ENCODE data around the gene TXK. TPM values are rescaled to one million over a fixed set of nuclear protein-coding genes. Genes with fewer than 3 reads are reported as not detected.

The TXK gene
- total and polyA plus RNA-seq, 10 of the 15 experiments (the other 5 are each of a cell fraction or from before 2014, with no cell fraction given): 0.44 to 2.9 (median 1.4) TPM

DNA sequence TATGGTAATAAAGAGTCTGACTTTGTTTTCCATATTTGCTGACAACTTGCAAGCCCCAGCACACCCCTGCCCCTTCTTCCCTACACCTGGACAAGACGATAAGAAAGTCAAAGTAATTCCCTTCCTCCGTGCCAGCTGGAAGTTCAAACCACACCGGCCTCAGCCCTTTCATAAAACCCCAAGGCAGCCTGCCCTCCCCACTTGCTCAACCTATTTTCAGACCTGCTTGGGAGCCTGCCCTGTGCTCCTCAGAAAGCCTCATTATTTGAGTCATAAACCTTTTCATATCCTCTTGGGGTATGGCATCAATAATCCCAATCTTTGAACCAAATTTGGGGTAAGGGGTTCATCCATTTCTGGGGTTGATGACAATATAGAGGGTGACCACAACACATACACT lies 88.0 kb downstream of the TXK start:
- Histone ChIP-seq H3K27ac (ENCODE audit: control insufficient read depth, insufficient read depth) (0 out of 2 replicates have a peak overlapping the region, but pooled peaks have one; percentile 15), H3K79me2 (ENCODE audit: control insufficient read depth, insufficient read depth, low read length) (no peaks in the 10 kb centered on the region), H3K4me2 (ENCODE audit: control insufficient read depth, insufficient read depth) (peak overlapping the region; percentile 36; the same call in 1 of the 2 replicates), H3K27me3 (replicated peaks in 1 of 2; ENCODE audit: control insufficient read depth in 2 of 2, insufficient read depth in 2 of 2, low read length in 1 of 2) (no peaks in the 10 kb centered on the region; a peak in 1 of 4 replicates), H4K20me1 (ENCODE audit: control insufficient read depth, insufficient read depth) (no peaks in the 10 kb centered on the region), H3K4me1 (ENCODE audit: control insufficient read depth, insufficient read depth, low read length) (peaks cover 86% of the 10 kb centered on the region), H2AFZ (ENCODE audit: control insufficient read depth, low read depth, low read length) (no peak overlapping the region), H3K36me3 (ENCODE audit: control insufficient read depth in 2 of 2, insufficient read depth in 2 of 2, low read length in 1 of 2) (no peaks in the 10 kb centered on the region), H3K4me3 (no peak overlapping the region), H3K9me3 (replicated peaks; ENCODE audit: control insufficient read depth, insufficient read depth, low read length) (no peaks in the 10 kb centered on the region; the same call in 2 of the 3 replicates), H3K9ac (ENCODE audit: control insufficient read depth, insufficient read depth, low read length) (no peak overlapping the region)
- intact Hi-C loops (cut with micrococcal nuclease; ENCODE audit: unreplicated experiment): loop anchor here (5.0 to 10.0 kb wide), 2 partner anchors 221 to 531 kb away; partner anchors contain the start of gene TEC
- BruUV-seq (replicated peaks): no TSS peak
- ATAC-seq (no peak), DNase-seq (ENCODE audit: low read depth, low spot score) (no peak), FAIRE-seq (no peak)
- WGBS (ENCODE audit: insufficient coverage, insufficient replicate concordance, low lambda C conversion rate, missing lambda C conversion rate): 2% methylated on average over 3 of the region's 3 CpGs
- in situ Hi-C loops (cut with MboI): no loop called here
- CTCF ChIA-PET: interaction anchor here (0.8 to 8.1 kb wide), 8 partner anchors 12 to 228 kb away, joined by 3 to 158 read pairs (median 4); no protein-coding TSS in a partner anchor
- RAD21 ChIA-PET (ENCODE audit: unreplicated experiment): interaction anchor here (2.7 to 7.4 kb wide), 2 partner anchors 11 to 43 kb away, joined by 13 to 121 read pairs; no protein-coding TSS in a partner anchor
- SMC1A ChIA-PET (ENCODE audit: uncharacterized antibody, unreplicated experiment): interaction anchor here (1.0 to 11.7 kb wide), 7 partner anchors 13 to 209 kb away, joined by 3 to 268 read pairs (median 5); no protein-coding TSS in a partner anchor
- TF ChIP-seq, protein P1, sequence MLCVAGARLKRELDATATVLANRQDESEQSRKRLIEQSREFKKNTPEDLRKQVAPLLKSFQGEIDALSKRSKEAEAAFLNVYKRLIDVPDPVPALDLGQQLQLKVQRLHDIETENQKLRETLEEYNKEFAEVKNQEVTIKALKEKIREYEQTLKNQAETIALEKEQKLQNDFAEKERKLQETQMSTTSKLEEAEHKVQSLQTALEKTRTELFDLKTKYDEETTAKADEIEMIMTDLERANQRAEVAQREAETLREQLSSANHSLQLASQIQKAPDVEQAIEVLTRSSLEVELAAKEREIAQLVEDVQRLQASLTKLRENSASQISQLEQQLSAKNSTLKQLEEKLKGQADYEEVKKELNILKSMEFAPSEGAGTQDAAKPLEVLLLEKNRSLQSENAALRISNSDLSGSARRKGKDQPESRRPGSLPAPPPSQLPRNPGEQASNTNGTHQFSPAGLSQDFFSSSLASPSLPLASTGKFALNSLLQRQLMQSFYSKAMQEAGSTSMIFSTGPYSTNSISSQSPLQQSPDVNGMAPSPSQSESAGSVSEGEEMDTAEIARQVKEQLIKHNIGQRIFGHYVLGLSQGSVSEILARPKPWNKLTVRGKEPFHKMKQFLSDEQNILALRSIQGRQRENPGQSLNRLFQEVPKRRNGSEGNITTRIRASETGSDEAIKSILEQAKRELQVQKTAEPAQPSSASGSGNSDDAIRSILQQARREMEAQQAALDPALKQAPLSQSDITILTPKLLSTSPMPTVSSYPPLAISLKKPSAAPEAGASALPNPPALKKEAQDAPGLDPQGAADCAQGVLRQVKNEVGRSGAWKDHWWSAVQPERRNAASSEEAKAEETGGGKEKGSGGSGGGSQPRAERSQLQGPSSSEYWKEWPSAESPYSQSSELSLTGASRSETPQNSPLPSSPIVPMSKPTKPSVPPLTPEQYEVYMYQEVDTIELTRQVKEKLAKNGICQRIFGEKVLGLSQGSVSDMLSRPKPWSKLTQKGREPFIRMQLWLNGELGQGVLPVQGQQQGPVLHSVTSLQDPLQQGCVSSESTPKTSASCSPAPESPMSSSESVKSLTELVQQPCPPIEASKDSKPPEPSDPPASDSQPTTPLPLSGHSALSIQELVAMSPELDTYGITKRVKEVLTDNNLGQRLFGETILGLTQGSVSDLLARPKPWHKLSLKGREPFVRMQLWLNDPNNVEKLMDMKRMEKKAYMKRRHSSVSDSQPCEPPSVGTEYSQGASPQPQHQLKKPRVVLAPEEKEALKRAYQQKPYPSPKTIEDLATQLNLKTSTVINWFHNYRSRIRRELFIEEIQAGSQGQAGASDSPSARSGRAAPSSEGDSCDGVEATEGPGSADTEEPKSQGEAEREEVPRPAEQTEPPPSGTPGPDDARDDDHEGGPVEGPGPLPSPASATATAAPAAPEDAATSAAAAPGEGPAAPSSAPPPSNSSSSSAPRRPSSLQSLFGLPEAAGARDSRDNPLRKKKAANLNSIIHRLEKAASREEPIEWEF (IDR thresholded peaks at IDR 0.05; ENCODE audit: insufficient replicate concordance, low read depth, low read length): no peak
- TF ChIP-seq CEBPB (IDR thresholded peaks at IDR 0.05; ENCODE audit: borderline replicate concordance in 1 of 2, low read depth in 2 of 2, low read length in 2 of 2) (no peak), MEF2A (IDR thresholded peaks at IDR 0.05; ENCODE audit: insufficient read depth, low read depth, low read length) (0 out of 2 replicates have a peak, but pooled peaks have one; percentile 17), RUNX3 (IDR thresholded peaks at IDR 0.05; ENCODE audit: low read length) (peak; percentile 78), JUNB (IDR thresholded peaks at IDR 0.05) (peak; percentile 50), FOXM1 (IDR thresholded peaks at IDR 0.05; ENCODE audit: low read depth, low read length) (0 out of 2 replicates have a peak, but pooled peaks have one; percentile 15), IKZF2 (IDR thresholded peaks at IDR 0.05) (0 out of 4 replicates have a peak, but pooled peaks have one; percentile 10 to 25), NFIC (IDR thresholded peaks at IDR 0.05; ENCODE audit: low read depth, low read length) (peak; percentile 58), TCF3 (IDR thresholded peaks at IDR 0.05; ENCODE audit: borderline replicate concordance, insufficient read depth, low read depth, low read length) (0 out of 2 replicates have a peak, but pooled peaks have one; percentile 52), ETV6 (conservative IDR thresholded peaks at IDR 0.05 in 1 of 2, IDR thresholded peaks at IDR 0.05 in 1 of 2; ENCODE audit: borderline replicate concordance in 1 of 2, low read depth in 1 of 2) (0 out of 4 replicates have a peak, but pooled peaks of 1 of the 2 experiments have one; percentile 27), HCFC1 (IDR thresholded peaks at IDR 0.05; ENCODE audit: low read length) (no peak), EED (IDR thresholded peaks at IDR 0.05; ENCODE audit: low read depth) (peak; percentile 94)
- POLR2A ChIA-PET: interaction anchor here (1.2 to 4.5 kb wide), 3 partner anchors 9 to 224 kb away, joined by 3 to 38 read pairs (median 29); no protein-coding TSS in a partner anchor

All from GM12878 (cell line).